H1 (cell line): Measurements from ENCODE around the gene JAM2. TPM values are rescaled to one million over a fixed set of nuclear protein-coding genes. Genes with fewer than 3 reads are reported as not detected.

Experiments
- CTCF ChIA-PET: fragments of 300-600 bp; sonication (Branson Sonifier 250); formaldehyde crosslinking; loops from one replicate; lab custom pipeline; 2021; ENCODE audit not compliant: partially characterized antibody; lab: Charles Lee
- POLR2A ChIA-PET: fragments of 300-600 bp; sonication (Branson Sonifier 250); formaldehyde crosslinking; loops from one replicate; lab custom pipeline; 2021; ENCODE audit warnings: inconsistent platforms; ENCODE audit not compliant: partially characterized antibody; lab: Charles Lee
- DNase-seq, 2 experiments: peaks; one replicate each; pipeline versions ENCODE4 v3.0.0 to v3.0.0-alpha.2; 2010 to 2022; ENCODE audit warnings: low spot score in 2 of 2, low read depth in 1 of 2, mixed read lengths in 1 of 2
- FAIRE-seq: peaks from 2 replicates; lab custom pipeline; 2011; peaks lifted over from hg19 to GRCh38; lab: Jason Lieb, UNC
- H2AFZ ChIP-seq: 2 replicates; pipeline ENCODE4 v1.8.1; 2012; ENCODE audit warnings: low read length, inconsistent platforms
- H2AK5ac ChIP-seq: 2 replicates; pipeline ENCODE4 v1.6.1; 2013; ENCODE audit warnings: low read depth, low read length
- H2BK120ac ChIP-seq: replicated peaks from 2 replicates; pipeline ENCODE3; 2013; ENCODE audit warnings: low read depth, low read length, inconsistent platforms
- H2BK12ac ChIP-seq: 2 replicates; pipeline ENCODE4 v1.6.1; 2013; ENCODE audit warnings: low read depth, low read length
- H2BK15ac ChIP-seq: 2 replicates; pipeline ENCODE4 v1.6.1; 2013; ENCODE audit warnings: low read length
- H2BK20ac ChIP-seq: 2 replicates; pipeline ENCODE4 v1.6.1; 2013; ENCODE audit warnings: low read length
- H2BK5ac ChIP-seq: 2 replicates; pipeline ENCODE4 v1.6.1; 2013; ENCODE audit warnings: low read depth, low read length
- H3K14ac ChIP-seq: 2 replicates; pipeline ENCODE4 v1.6.1; 2013; ENCODE audit warnings: inconsistent platforms; ENCODE audit not compliant: insufficient read length
- H3K18ac ChIP-seq: 2 replicates; pipeline ENCODE4 v1.6.1; 2013; ENCODE audit warnings: low read length; ENCODE audit errors: extremely low read depth
- H3K23ac ChIP-seq: 2 replicates; pipeline ENCODE4 v1.6.1; 2013; ENCODE audit warnings: inconsistent platforms; ENCODE audit not compliant: insufficient read length
- H3K23me2 ChIP-seq: 2 replicates; pipeline ENCODE4 v1.6.1; 2013; ENCODE audit warnings: low read depth, low read length
- H3K27ac ChIP-seq: 2 replicates; pipeline ENCODE4 v1.6.1; 2011; ENCODE audit warnings: low read depth, low read length, inconsistent platforms
- H3K27me3 ChIP-seq, 4 experiments: replicated peaks in 1 of 4; 1 replicate in 1 of 4; 2 replicates in 3 of 4; pipeline versions ENCODE4 v1.6.1 to v1.8.1; 2011 to 2013; ENCODE audit warnings: low read length in 3 of 4, mild to moderate bottlenecking in 3 of 4, inconsistent platforms in 2 of 4, mixed read lengths in 2 of 4, moderate library complexity in 1 of 4; ENCODE audit not compliant: control insufficient read depth in 3 of 4, insufficient read depth in 3 of 4; ENCODE audit errors: extremely low read depth in 1 of 4
- H3K36me3 ChIP-seq, 4 experiments: 2 replicates each; pipeline versions ENCODE4 v1.6.1 to v1.8.1; 2011 to 2013; ENCODE audit warnings: mild to moderate bottlenecking in 4 of 4, low read length in 3 of 4, moderate library complexity in 2 of 4, control low read depth in 1 of 4, inconsistent platforms in 1 of 4; ENCODE audit not compliant: insufficient read depth in 4 of 4, control insufficient read depth in 2 of 4
- H3K4ac ChIP-seq: replicated peaks from 2 replicates; pipeline ENCODE3; 2013; ENCODE audit warnings: low read length, low read depth, mixed read lengths, inconsistent platforms; ENCODE audit not compliant: insufficient read length
- H3K4me1 ChIP-seq, 4 experiments: replicated peaks in 1 of 4; 1 replicate in 1 of 4; 2 replicates in 3 of 4; pipeline versions ENCODE4 v1.6.1 to v1.8.1; 2011 to 2013; ENCODE audit warnings: low read length in 3 of 4, inconsistent platforms in 2 of 4, mixed read lengths in 1 of 4; ENCODE audit not compliant: insufficient read depth in 4 of 4, control insufficient read depth in 3 of 4
- H3K4me2 ChIP-seq, 2 experiments: 2 replicates each; pipeline versions ENCODE4 v1.6.1 to v1.8.1; 2011 to 2013; ENCODE audit warnings: low read depth in 2 of 2, low read length in 2 of 2, control low read depth in 1 of 2, inconsistent platforms in 1 of 2, mild to moderate bottlenecking in 1 of 2; ENCODE audit not compliant: insufficient read depth in 1 of 2
- H3K4me3 ChIP-seq, 4 experiments: fragments of 200-600, 300-600 bp in 1 of 4; sonication (generic), shearing (Covaris generic), sonication (Bioruptor Twin) in 1 of 4; 2 replicates each; pipeline versions ENCODE4 v1.5.1 to v1.8.1; 2011 to 2016; ENCODE audit warnings: low read length in 4 of 4, low read depth in 3 of 4, control low read depth in 2 of 4, inconsistent platforms in 2 of 4, mild to moderate bottlenecking in 2 of 4, mixed read lengths in 1 of 4, moderate library complexity in 1 of 4; ENCODE audit not compliant: insufficient read depth in 2 of 4; ENCODE audit errors: extremely low read depth in 1 of 4
- H3K56ac ChIP-seq: replicated peaks from 2 replicates; pipeline ENCODE3; 2013; ENCODE audit warnings: low read depth, mild to moderate bottlenecking, mixed read lengths, low read length, inconsistent platforms; ENCODE audit not compliant: insufficient read length
- H3K79me1 ChIP-seq: 2 replicates; pipeline ENCODE4 v1.6.1; 2013; ENCODE audit warnings: low read depth, low read length, control low read depth
- H3K79me2 ChIP-seq, 2 experiments: 2 replicates each; pipeline versions ENCODE4 v1.6.1 to v1.8.1; 2012 to 2013; ENCODE audit warnings: low read length in 2 of 2, mild to moderate bottlenecking in 2 of 2, inconsistent platforms in 1 of 2; ENCODE audit not compliant: insufficient read depth in 2 of 2, control insufficient read depth in 1 of 2
- H3K9ac ChIP-seq, 4 experiments: replicated peaks in 1 of 4; 1 replicate in 1 of 4; 2 replicates in 3 of 4; pipeline versions ENCODE4 v1.6.1 to v1.8.1; 2011 to 2013; ENCODE audit warnings: low read depth in 3 of 4, low read length in 3 of 4, control low read depth in 2 of 4, mild to moderate bottlenecking in 2 of 4, moderate library complexity in 2 of 4, inconsistent platforms in 1 of 4; ENCODE audit errors: extremely low read depth in 1 of 4
- H3K9me3 ChIP-seq, 2 experiments: 2 replicates each; pipeline versions ENCODE4 v1.6.1 to v1.8.1; 2012 to 2013; ENCODE audit warnings: mild to moderate bottlenecking in 2 of 2, moderate library complexity in 2 of 2, control low read depth in 1 of 2, inconsistent platforms in 1 of 2, low read depth in 1 of 2, low read length in 1 of 2, mixed read lengths in 1 of 2; ENCODE audit not compliant: insufficient read depth in 2 of 2
- H4K20me1 ChIP-seq, 2 experiments: replicated peaks in 1 of 2; 2 replicates each; pipeline versions ENCODE3 to v1.8.1; 2011 to 2013; ENCODE audit warnings: inconsistent platforms in 2 of 2, low read length in 2 of 2, mild to moderate bottlenecking in 1 of 2; ENCODE audit not compliant: insufficient read depth in 2 of 2, control insufficient read depth in 1 of 2
- H4K5ac ChIP-seq: 2 replicates; pipeline ENCODE4 v1.6.1; 2013; ENCODE audit warnings: low read length, low read depth, mixed read lengths, inconsistent platforms; ENCODE audit not compliant: insufficient read length
- H4K8ac ChIP-seq: 2 replicates; pipeline ENCODE4 v1.8.0; 2013; ENCODE audit warnings: mild to moderate bottlenecking, moderate library complexity, low read length, inconsistent platforms; ENCODE audit not compliant: insufficient read depth; ENCODE audit errors: extremely low read depth
- H4K91ac ChIP-seq: replicated peaks from 2 replicates; pipeline ENCODE3; 2013; ENCODE audit warnings: low read length, mixed read lengths, inconsistent platforms; ENCODE audit not compliant: insufficient read length
- BCL11A ChIP-seq, 2 experiments: IDR thresholded peaks; one replicate each; pipeline ENCODE4 v1.6.1; 2011; ENCODE audit warnings: low read depth in 2 of 2, low read length in 2 of 2, mild to moderate bottlenecking in 2 of 2
- CEBPB ChIP-seq: IDR thresholded peaks from 2 replicates; pipeline ENCODE4 v1.6.1; 2012; ENCODE audit warnings: low read depth, low read length
- CHD2 ChIP-seq: IDR thresholded peaks from 2 replicates; pipeline ENCODE4 v1.6.1; 2012; ENCODE audit warnings: low read length, improper control_type of control experiment
- CTBP2 ChIP-seq: IDR thresholded peaks from 2 replicates; pipeline ENCODE4 v1.7.0; 2011; ENCODE audit warnings: borderline replicate concordance, mild to moderate bottlenecking, moderate library complexity, mixed read lengths, low read length; ENCODE audit not compliant: insufficient read depth, insufficient read length
- JUN ChIP-seq: IDR thresholded peaks from 2 replicates; pipeline ENCODE4 v1.6.1; 2011; ENCODE audit warnings: low read depth, mild to moderate bottlenecking, improper control_type of control experiment, low read length
- POLR2A ChIP-seq, 2 experiments: IDR thresholded peaks; 1 replicate in 1 of 2; 2 replicates in 1 of 2; pipeline ENCODE4 v1.6.1; 2011; ENCODE audit warnings: low read depth in 2 of 2, low read length in 2 of 2, mild to moderate bottlenecking in 2 of 2; ENCODE audit errors: control extremely low read depth in 1 of 2
- SAP30 ChIP-seq: fragments of 300-600 bp; sonication (generic); IDR thresholded peaks from 2 replicates; pipeline ENCODE4 v1.7.1; 2012; ENCODE audit warnings: low read length, moderate library complexity, mild to moderate bottlenecking, inconsistent platforms; ENCODE audit not compliant: insufficient read depth, insufficient replicate concordance
- SIN3A ChIP-seq, 2 experiments: IDR thresholded peaks in 1 of 2; conservative IDR thresholded peaks in 1 of 2; 2 replicates each; pipeline ENCODE4 v1.6.1; 2011 to 2012; ENCODE audit warnings: low read length in 2 of 2, improper control_type of control experiment in 1 of 2, low read depth in 1 of 2, mild to moderate bottlenecking in 1 of 2
- SUZ12 ChIP-seq: fragments of 200-600 bp; sonication (generic); IDR thresholded peaks from 2 replicates; pipeline ENCODE4 v1.6.1; 2012; ENCODE audit warnings: mild to moderate bottlenecking, inconsistent platforms, low read length, moderate library complexity, mixed read lengths
- TAF7 ChIP-seq: optimal IDR thresholded peaks from 2 replicates; pipeline ENCODE3; 2011; ENCODE audit warnings: low read depth, mild to moderate bottlenecking, inconsistent platforms, low read length, moderate library complexity, borderline replicate concordance
- TCF12 ChIP-seq: IDR thresholded peaks from 2 replicates; pipeline ENCODE4 v1.6.1; 2011; ENCODE audit warnings: low read depth, mild to moderate bottlenecking, low read length
- TEAD4 ChIP-seq: IDR thresholded peaks from 2 replicates; pipeline ENCODE4 v1.6.1; 2012; ENCODE audit warnings: low read depth, low read length, inconsistent platforms, mixed read lengths
- WGBS, 2 experiments: shearing (Covaris generic) in 1 of 2; methylation state at CpG; one replicate each; pipeline versions ENCODE4 v1.1.6 to v1.1.7; 2013 to 2015; ENCODE audit warnings: low lambda C conversion rate in 2 of 2, mixed read lengths in 2 of 2, inconsistent platforms in 1 of 2, low coverage in 1 of 2, missing lambda C conversion rate in 1 of 2; ENCODE audit not compliant: insufficient replicate concordance in 2 of 2, insufficient coverage in 1 of 2, insufficient read length in 1 of 2; ENCODE audit errors: extremely low coverage in 1 of 2, missing lambda C conversion rate in 1 of 2; 5-methylcytosine and 5-hydroxymethylcytosine counted together
- polyA plus RNA-seq, 7 experiments: library from polyadenylated mRNA; depleted of rRNA in 3 of 7; stranded (reverse) in 5 of 7; unstranded in 2 of 7; fragments of >200 nt in 5 of 7; fragments of 200-250 nt in 2 of 7; gene quantifications; 1 replicate in 5 of 7; 2 replicates in 1 of 7; 4 replicates in 1 of 7; pipeline versions ENCODE4 v1.2.1 to v1.2.3, GENCODE V29; 2011 to 2013; ENCODE audit warnings: missing spikeins in 2 of 7, mixed read lengths in 2 of 7
- total RNA-seq: library from RNA; stranded (reverse); fragmentation: NEBNext Ultra II Directional; extraction: Animal tissue kit (Norgen Biotek cat#: 25700); gene quantifications from 2 replicates; pipeline ENCODE4 v1.2.1, GENCODE V29; 2021

The JAM2 gene
- total and polyA plus RNA-seq, 2 of the 8 experiments (the other 6 are each of a cell fraction or from before 2014, with no cell fraction given), result 4.9 to 9.5 TPM

DNA sequence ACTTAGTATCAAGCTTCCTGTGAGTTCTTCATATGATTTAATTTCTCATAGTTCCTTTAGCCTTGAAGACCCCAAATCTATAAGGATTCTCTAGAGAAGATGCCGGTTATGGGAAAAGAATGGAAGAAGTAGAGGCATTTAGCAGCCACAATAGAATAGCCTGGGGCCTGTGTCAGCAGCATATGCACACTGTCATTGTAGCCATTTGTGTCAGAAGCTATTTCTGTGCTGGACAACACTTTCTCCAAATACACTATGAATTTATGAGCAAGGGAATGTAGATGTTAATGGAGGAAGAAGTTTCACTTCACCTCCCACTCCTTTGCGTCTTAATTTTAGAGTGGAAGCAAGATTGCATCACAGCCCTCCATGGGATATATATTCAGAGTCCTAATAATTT lies 17.4 kb downstream of the JAM2 start:
- H3K23ac ChIP-seq, result no peak overlapping the region
- H2BK12ac ChIP-seq, result no peak overlapping the region
- no peak overlapping the region for H2BK15ac ChIP-seq
- H2AK5ac ChIP-seq, result no peak overlapping the region
- H4K91ac ChIP-seq, result no peak overlapping the region
- H4K5ac ChIP-seq, result no peak overlapping the region
- H3K18ac ChIP-seq, result no peak overlapping the region
- no peaks in the 10 kb centered on the region for H3K79me2 ChIP-seq
- FAIRE-seq, result no peak
- H2BK5ac ChIP-seq, result no peak overlapping the region
- H3K9ac ChIP-seq, result no peak overlapping the region
- H3K9me3 ChIP-seq, result no peaks in the 10 kb centered on the region
- 100% methylated on average over 2 of the region's 2 CpGs; no CpG with 5 or more reads in 1 of the 2 experiments for WGBS, 2 experiments
- H3K4ac ChIP-seq, result no peak overlapping the region
- H3K79me1 ChIP-seq, result no peaks in the 10 kb centered on the region
- no peak overlapping the region for H3K27ac ChIP-seq
- H3K36me3 ChIP-seq, result no peaks in the 10 kb centered on the region
- peaks cover 0 to 3% (median 0%) of the 10 kb centered on the region in 4 experiments; a peak in 2 of 7 replicates for H3K4me1 ChIP-seq
- H3K4me3 ChIP-seq, result no peak overlapping the region
- H2BK20ac ChIP-seq, result no peak overlapping the region
- H3K27me3 ChIP-seq, result no peaks in the 10 kb centered on the region
- no peak overlapping the region for H3K4me2 ChIP-seq
- H4K20me1 ChIP-seq, result no peaks in the 10 kb centered on the region
- H3K56ac ChIP-seq, result no peak overlapping the region
- DNase-seq, result no peak
- H2AFZ ChIP-seq, result no peak overlapping the region
- no peak overlapping the region for H2BK120ac ChIP-seq
- H3K14ac ChIP-seq, result no peak overlapping the region
- no peak overlapping the region for H4K8ac ChIP-seq
- CTCF ChIA-PET, result interaction anchor here (1.4 kb wide), 1 partner anchor 52 kb away, joined by 3 read pairs; no protein-coding TSS in a partner anchor
- POLR2A ChIA-PET, result interaction anchor here (1.3 kb wide), 1 partner anchor 50 kb away, joined by 4 read pairs; no protein-coding TSS in a partner anchor
- no peaks in the 10 kb centered on the region for H3K23me2 ChIP-seq
- TF ChIP-seq SAP30 (no peak), BCL11A (IDR thresholded peaks at IDR 0.05; ENCODE audit: low read depth in 2 of 2, low read length in 2 of 2) (no peak), TEAD4 (no peak), TAF7 (no peak), SUZ12 (no peak), CTBP2 (no peak), CHD2 (no peak), CEBPB (no peak), JUN (no peak), TCF12 (no peak), SIN3A (conservative IDR thresholded peaks at IDR 0.05 in 1 of 2, IDR thresholded peaks at IDR 0.05 in 1 of 2; ENCODE audit: low read depth in 1 of 2, low read length in 2 of 2) (no peak), POLR2A (IDR thresholded peaks at IDR 0.05; ENCODE audit: control extremely low read depth in 1 of 2, low read depth in 2 of 2, low read length in 2 of 2) (no peak)
